Activated CD8-positive, alpha-beta T cell treated with anti-CD3 and anti-CD28 coated beads, Interleukin-2, amount 10 ng/mL, durations not matched to agents 7 days and 5 days (primary cell): ENCODE measurements around the gene TNNT3. TPM values are rescaled to one million over a fixed set of nuclear protein-coding genes. Genes with fewer than 3 reads are reported as not detected.
"Not testable (repeated sequence)": the region's sequence is repeated elsewhere in the genome, so short reads cannot be mapped to it uniquely, and the experiment has no call there.

Experiments used
- ATAC-seq: fragments of 150-1000 bp; cut with Tn5 transposase; one replicate; pipeline ENCODE4 v1.10.0; 2021; ENCODE audit warnings: moderate library complexity
- CTCF ChIA-PET: fragments of 350-600 bp; sonication (Branson Sonifier 250); formaldehyde crosslinking; loops from one replicate; lab custom pipeline; 2021; ENCODE audit warnings: antibody characterized with exemption; lab: Charles Lee
- POLR2A ChIA-PET: fragments of 350-600 bp; sonication (Branson Sonifier 250); formaldehyde crosslinking; loops from one replicate; lab custom pipeline; 2021; ENCODE audit warnings: antibody characterized with exemption; lab: Charles Lee
- DNase-seq: peaks from one replicate; pipeline ENCODE4 v3.0.0-alpha.2; 2020
- H3K27ac Mint-ChIP-seq: one replicate; pipeline ENCODE4 v1.8.0; 2021; ENCODE audit warnings: mild to moderate bottlenecking, mixed read lengths
- H3K27me3 Mint-ChIP-seq: one replicate; pipeline ENCODE4 v1.8.0; 2021; ENCODE audit warnings: low read depth, mixed read lengths
- H3K36me3 Mint-ChIP-seq: one replicate; pipeline ENCODE4 v1.8.0; 2021; ENCODE audit warnings: low read depth, mixed read lengths
- H3K4me1 Mint-ChIP-seq: one replicate; pipeline ENCODE4 v1.8.0; 2021; ENCODE audit warnings: low read depth, mixed read lengths
- H3K4me3 Mint-ChIP-seq: one replicate; pipeline ENCODE4 v1.8.0; 2021; ENCODE audit warnings: mild to moderate bottlenecking, mixed read lengths
- H3K9me3 Mint-ChIP-seq: one replicate; pipeline ENCODE4 v1.8.0; 2022; ENCODE audit warnings: mixed read lengths; ENCODE audit not compliant: insufficient read depth
- total RNA-seq, 2 experiments: library from RNA; stranded (reverse); gene quantifications; one replicate each; pipeline ENCODE4 v1.2.3, GENCODE V29; 2021

The TNNT3 gene
- total RNA-seq, 2 experiments from 2014 or later, result 2.6 to 2.8 TPM

- H3K4me3 Mint-ChIP-seq, ATAC-seq, H3K9me3 Mint-ChIP-seq, DNase-seq, H3K27me3 Mint-ChIP-seq, H3K27ac Mint-ChIP-seq, H3K36me3 Mint-ChIP-seq: not testable (repeated sequence)
- ChIA-PET CTCF (interaction anchor here (0.7 to 1.4 kb wide), 5 partner anchors 12 to 237 kb away, joined by 3 to 4 read pairs (median 3); no protein-coding TSS in a partner anchor), POLR2A (interaction anchor here (1.0 kb wide), 1 partner anchor 13 kb away, joined by 3 read pairs; no protein-coding TSS in a partner anchor)
- peaks cover 33% of the 10 kb centered on the region for H3K4me1 Mint-ChIP-seq
These were observed 43.6 kb upstream of the TNNT3 start for GRCh38 chr11:1875851-1876301.

- Mint-ChIP-seq H3K27me3 (no peaks in the 10 kb centered on the region), H3K4me1 (peaks cover 28% of the 10 kb centered on the region), H3K36me3 (no peaks in the 10 kb centered on the region), H3K27ac (no peak overlapping the region), H3K9me3 (no peaks in the 10 kb centered on the region), H3K4me3 (no peak overlapping the region)
- DNase-seq (no peak), ATAC-seq (no peak)
- ChIA-PET CTCF (interaction anchor here (0.7 to 1.4 kb wide), 5 partner anchors 11 to 237 kb away, joined by 3 to 4 read pairs (median 3); no protein-coding TSS in a partner anchor), POLR2A (interaction anchor here (0.6 to 1.0 kb wide), 2 partner anchors 12 to 1128 kb away, joined by 3 to 4 read pairs; no protein-coding TSS in a partner anchor)
These were observed 43.0 kb upstream of the TNNT3 start for GRCh38 chr11:1876361-1877063.

- ChIA-PET CTCF (interaction anchor here (1.2 to 1.4 kb wide), 2 partner anchors 10 to 124 kb away, joined by 3 to 4 read pairs; no protein-coding TSS in a partner anchor), POLR2A (no interaction called here)
- Mint-ChIP-seq H3K27me3 (no peaks in the 10 kb centered on the region), H3K27ac (no peak overlapping the region), H3K9me3 (no peaks in the 10 kb centered on the region), H3K4me3 (no peak overlapping the region), H3K36me3 (no peaks in the 10 kb centered on the region), H3K4me1 (peaks cover 24% of the 10 kb centered on the region)
- no peak for DNase-seq
- no peak for ATAC-seq
These were observed 42.0 kb upstream of the TNNT3 start for GRCh38 chr11:1877211-1878136.

GRCh38 chr11:1878137-1879031, 41.1 kb upstream of the TNNT3 start:
- peaks cover 21% of the 10 kb centered on the region for H3K4me1 Mint-ChIP-seq
- POLR2A ChIA-PET, result interaction anchor here (0.9 kb wide), 1 partner anchor 44 kb away, joined by 3 read pairs; no protein-coding TSS in a partner anchor
- no peak overlapping the region for H3K4me3 Mint-ChIP-seq
- no peak overlapping the region for H3K27ac Mint-ChIP-seq
- ATAC-seq (no peak), DNase-seq (no peak)
- CTCF ChIA-PET, result no interaction called here
- H3K9me3 Mint-ChIP-seq, result no peaks in the 10 kb centered on the region
- H3K27me3 Mint-ChIP-seq, result no peaks in the 10 kb centered on the region
- H3K36me3 Mint-ChIP-seq, result no peaks in the 10 kb centered on the region

- Mint-ChIP-seq H3K4me1 (peaks cover 20% of the 10 kb centered on the region), H3K27ac (no peak overlapping the region), H3K9me3 (no peaks in the 10 kb centered on the region), H3K4me3 (no peak overlapping the region), H3K36me3 (no peaks in the 10 kb centered on the region), H3K27me3 (no peaks in the 10 kb centered on the region)
- ATAC-seq (no peak), DNase-seq (no peak)
- POLR2A ChIA-PET, result interaction anchor here (0.9 kb wide), 1 partner anchor 43 kb away, joined by 3 read pairs; no protein-coding TSS in a partner anchor
- CTCF ChIA-PET, result no interaction called here
These were observed 40.1 kb upstream of the TNNT3 start for GRCh38 chr11:1879342-1879940.

- POLR2A ChIA-PET, result interaction anchor here (0.6 kb wide), 1 partner anchor 111 kb away, joined by 5 read pairs; no protein-coding TSS in a partner anchor
- Mint-ChIP-seq H3K27me3 (no peaks in the 10 kb centered on the region), H3K27ac (no peak overlapping the region), H3K9me3 (no peaks in the 10 kb centered on the region), H3K36me3 (no peaks in the 10 kb centered on the region), H3K4me3 (no peak overlapping the region), H3K4me1 (peaks cover 19% of the 10 kb centered on the region)
- ATAC-seq (no peak), DNase-seq (no peak)
- CTCF ChIA-PET, result no interaction called here
These were observed 39.4 kb upstream of the TNNT3 start for GRCh38 chr11:1879941-1880720.

GRCh38 chr11:1880746-1881441, 38.6 kb upstream of the TNNT3 start:
- Mint-ChIP-seq H3K4me3 (no peak overlapping the region), H3K9me3 (no peaks in the 10 kb centered on the region), H3K27ac (no peak overlapping the region), H3K36me3 (no peaks in the 10 kb centered on the region), H3K27me3 (no peaks in the 10 kb centered on the region), H3K4me1 (peaks cover 16% of the 10 kb centered on the region)
- DNase-seq (no peak), ATAC-seq (peak; percentile 7)
- ChIA-PET POLR2A (interaction anchor here (0.5 to 0.6 kb wide), 3 partner anchors 110 to 247 kb away, joined by 3 to 5 read pairs (median 3); no protein-coding TSS in a partner anchor), CTCF (interaction anchor here (1.8 to 2.4 kb wide), 6 partner anchors 25 to 270 kb away, joined by 7 to 23 read pairs (median 16); partner anchors contain the start of gene LSP1)

GRCh38 chr11:1881442-1882264, 37.9 kb upstream of the TNNT3 start:
- CTCF ChIA-PET, result interaction anchor here (0.6 to 2.4 kb wide), 34 partner anchors 8 to 276 kb away, joined by 3 to 23 read pairs (median 6); partner anchors contain the start of genes H19, LSP1, MRPL23 and PRR33
- H3K27ac Mint-ChIP-seq, result no peak overlapping the region
- H3K9me3 Mint-ChIP-seq, result no peaks in the 10 kb centered on the region
- H3K4me1 Mint-ChIP-seq, result peaks cover 14% of the 10 kb centered on the region
- no peaks in the 10 kb centered on the region for H3K36me3 Mint-ChIP-seq
- H3K27me3 Mint-ChIP-seq, result no peaks in the 10 kb centered on the region
- DNase-seq (no peak), ATAC-seq (peak; percentile 9)
- H3K4me3 Mint-ChIP-seq, result no peak overlapping the region
- POLR2A ChIA-PET, result interaction anchor here (0.5 to 1.5 kb wide), 7 partner anchors 28 to 247 kb away, joined by 3 to 4 read pairs (median 3); no protein-coding TSS in a partner anchor
